CD4-positive, CD25-positive, alpha-beta regulatory T cell (primary cell): ENCODE results near the gene CLIC4. TPM values are rescaled to one million over a fixed set of nuclear protein-coding genes. Genes with fewer than 3 reads are reported as not detected.
"Not testable (repeated sequence)": the region's sequence is repeated elsewhere in the genome, so short reads cannot be mapped to it uniquely, and the experiment has no call there.

ENCODE experiments used
- ATAC-seq, 2 donors: fragments of 150-1000 bp; cut with Tn5 transposase; one replicate each; pipeline ENCODE4 v1.10.0; 2021; ENCODE audit warnings: low read depth in 2 of 2, moderate number of reproducible peaks in 2 of 2, moderate library complexity in 1 of 2
- DNase-seq, 3 donors: peaks; one replicate each; pipeline versions ENCODE4 v3.0.0 to v3.0.0-alpha.2; 2012 to 2022; ENCODE audit warnings: mixed read lengths in 1 of 3
- H3K27ac ChIP-seq: one replicate; pipeline ENCODE4 v1.7.0; 2013; ENCODE audit warnings: mild to moderate bottlenecking, low read length; ENCODE audit not compliant: insufficient read depth, poor library complexity, severe bottlenecking
- H3K27me3 ChIP-seq: one replicate; pipeline ENCODE4 v1.7.0; 2013; ENCODE audit warnings: low read length; ENCODE audit not compliant: control insufficient read depth, insufficient read depth
- H3K36me3 ChIP-seq: one replicate; pipeline ENCODE4 v1.7.0; 2013; ENCODE audit warnings: mild to moderate bottlenecking, low read length, moderate library complexity; ENCODE audit not compliant: control insufficient read depth, insufficient read depth
- H3K4me1 ChIP-seq: 2 replicates; pipeline ENCODE4 v1.7.0; 2013; ENCODE audit warnings: mild to moderate bottlenecking, low read length; ENCODE audit not compliant: insufficient read depth, control insufficient read depth, poor library complexity, severe bottlenecking
- H3K4me3 ChIP-seq: one replicate; pipeline ENCODE4 v1.7.0; 2013; ENCODE audit warnings: low read depth, mild to moderate bottlenecking, low read length, moderate library complexity
- H3K9me3 ChIP-seq, 2 experiments: 1 replicate in 1 of 2; 2 replicates in 1 of 2; pipeline ENCODE4 v1.7.0; 2013; ENCODE audit warnings: low read length in 2 of 2, mild to moderate bottlenecking in 1 of 2, moderate library complexity in 1 of 2; ENCODE audit not compliant: control insufficient read depth in 2 of 2
- H3K27ac Mint-ChIP-seq, 3 donors: one replicate each; pipeline ENCODE4 v1.8.0; 2020 to 2022; ENCODE audit warnings: mild to moderate bottlenecking in 3 of 3, mixed read lengths in 3 of 3, moderate library complexity in 2 of 3
- H3K27me3 Mint-ChIP-seq: one replicate; pipeline ENCODE4 v1.8.0; 2022; ENCODE audit warnings: mild to moderate bottlenecking, mixed read lengths
- H3K36me3 Mint-ChIP-seq: one replicate; pipeline ENCODE4 v1.8.0; 2020; ENCODE audit warnings: mixed read lengths
- H3K4me1 Mint-ChIP-seq, 4 donors: one replicate each; pipeline ENCODE4 v1.8.0; 2020 to 2022; ENCODE audit warnings: mixed read lengths in 4 of 4, mild to moderate bottlenecking in 1 of 4
- H3K4me3 Mint-ChIP-seq, 4 donors: one replicate each; pipeline ENCODE4 v1.8.0; 2020 to 2022; ENCODE audit warnings: mild to moderate bottlenecking in 4 of 4, mixed read lengths in 4 of 4, moderate library complexity in 3 of 4
- H3K9me3 Mint-ChIP-seq, 7 donors: one replicate each; pipeline ENCODE4 v1.8.0; 2020 to 2022; ENCODE audit warnings: mixed read lengths in 7 of 7, mild to moderate bottlenecking in 3 of 7, moderate library complexity in 2 of 7
- polyA plus RNA-seq, 4 donors: library from polyadenylated mRNA; unstranded; fragments of 300-500 nt; fragmentation: Illumina TruSeq; gene quantifications; one replicate each; pipeline ENCODE4 v1.2.3, GENCODE V29; 2021
- total RNA-seq: library from RNA; stranded (reverse); gene quantifications from one replicate; pipeline ENCODE4 v1.2.3, GENCODE V29; 2022

CLIC4 gene
- 2.1 TPM for total RNA-seq
- polyA plus RNA-seq, result 1 to 10 TPM in 1 of 4 donors, under 1 TPM in 3; 0.08 to 2.1 (median 0.53) TPM

DNA sequence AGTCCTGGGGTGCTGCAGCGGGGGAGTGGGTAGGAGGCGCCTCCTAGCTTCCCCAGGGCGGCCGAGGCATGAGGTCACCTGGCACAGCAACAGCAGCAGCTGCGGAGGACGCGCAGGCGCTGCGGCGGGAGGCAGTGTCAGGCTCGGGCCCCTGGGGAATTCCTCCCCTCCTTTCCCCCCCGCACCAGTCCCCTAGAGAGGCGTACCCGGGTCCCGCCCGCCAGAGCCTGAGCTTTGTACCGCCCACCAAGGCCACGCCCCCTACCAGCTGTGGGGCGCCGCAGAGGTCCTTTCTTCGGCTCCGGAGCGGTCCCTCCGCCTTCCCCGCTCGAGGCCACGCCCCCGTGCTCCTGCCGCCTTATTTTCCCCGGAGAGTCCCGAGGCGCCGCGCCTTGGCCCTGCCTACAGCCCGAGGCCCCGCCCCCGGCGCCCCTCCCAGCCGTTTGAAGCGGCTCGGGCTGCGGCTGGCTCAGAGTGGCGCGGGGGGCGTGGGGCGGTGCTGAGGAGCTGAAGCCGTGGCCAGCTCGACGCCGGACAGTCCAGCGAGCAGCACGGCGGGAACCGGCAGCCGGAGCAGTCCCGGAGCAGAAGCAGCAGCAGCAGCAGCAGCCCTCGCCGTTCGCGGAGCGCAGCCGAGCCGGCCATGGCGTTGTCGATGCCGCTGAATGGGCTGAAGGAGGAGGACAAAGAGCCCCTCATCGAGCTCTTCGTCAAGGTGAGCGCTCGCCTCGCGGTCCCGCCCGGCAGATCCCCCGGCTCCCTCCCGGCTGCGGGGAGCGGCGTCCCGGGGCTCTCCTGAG is at the start of gene CLIC4:
TSS of gene CLIC4 (plus strand) at position 537 of the 800 bp plus-strand sequence. CDS start at position 644, 107 bp downstream.
- peaks cover 12 to 39% (median 21%) of the 10 kb centered on the region in 4 donors for H3K4me1 Mint-ChIP-seq
- H3K27me3 Mint-ChIP-seq, result peaks cover 47% of the 10 kb centered on the region
- H3K4me3 Mint-ChIP-seq, result peak within 1 kb of the TSS; percentile 86 to 95 (median 91)
- Histone ChIP-seq H3K27me3 (peaks cover 2% of the 10 kb centered on the region), H3K36me3 (no peaks in the 10 kb centered on the region), H3K4me3 (peak within 1 kb of the TSS; percentile 66), H3K27ac (peak within 1 kb of the TSS; percentile 41), H3K9me3 (no peaks in the 10 kb centered on the region), H3K4me1 (peaks cover 18% of the 10 kb centered on the region)
- DNase-seq (peak; percentile 94 to 98 (median 98)), ATAC-seq (peak; percentile 87 to 94)
- peak within 1 kb of the TSS in 2 of 3 donors; percentile 73 to 76 for H3K27ac Mint-ChIP-seq
- H3K36me3 Mint-ChIP-seq, result no peaks in the 10 kb centered on the region
- H3K9me3 Mint-ChIP-seq, result peaks cover 0 to 4% (median 0%) of the 10 kb centered on the region in 7 donors

DNA sequence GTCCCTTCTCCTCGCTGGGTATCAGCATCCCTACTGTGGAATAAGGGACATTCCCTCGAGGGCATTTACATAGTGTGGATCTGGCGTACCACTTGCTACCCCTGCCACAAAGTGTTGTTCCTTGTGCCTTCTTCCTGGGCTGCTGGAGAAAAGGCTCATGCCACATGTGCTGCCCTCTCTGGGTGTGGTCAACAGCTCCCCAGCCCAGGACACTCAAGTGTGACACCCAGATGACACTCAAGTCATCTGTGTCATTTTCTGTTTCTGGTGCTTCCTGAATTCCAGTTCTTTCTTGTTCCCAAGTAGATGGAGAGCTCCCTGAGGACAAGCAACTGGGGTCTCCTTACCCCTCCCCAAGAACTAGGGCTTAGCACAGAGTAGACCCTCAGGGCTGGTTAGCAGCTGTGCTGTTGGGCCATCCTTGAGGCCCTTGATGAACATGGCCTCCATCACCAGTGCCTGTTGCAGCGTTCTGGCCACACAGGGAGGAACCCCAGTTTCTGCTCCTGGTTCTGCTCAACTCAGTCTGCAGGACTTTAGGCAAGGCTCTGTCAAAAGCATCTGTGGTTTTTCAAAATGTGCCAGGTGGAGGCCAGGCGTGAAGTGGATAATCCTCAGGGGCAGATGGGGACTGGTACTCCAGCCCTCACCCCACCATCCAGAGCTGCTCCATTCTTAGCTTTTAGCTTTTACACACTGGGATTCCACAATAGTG is 49.0 kb upstream of the CLIC4 start:
- Mint-ChIP-seq H3K4me3 (no peak overlapping the region), H3K9me3 (no peaks in the 10 kb centered on the region), H3K4me1 (peaks cover 0 to 6% (median 1%) of the 10 kb centered on the region in 4 donors), H3K36me3 (no peaks in the 10 kb centered on the region), H3K27ac (no peak overlapping the region), H3K27me3 (peaks cover 7% of the 10 kb centered on the region)
- Histone ChIP-seq H3K4me1 (peaks cover 3% of the 10 kb centered on the region), H3K36me3 (no peaks in the 10 kb centered on the region), H3K27ac (no peak overlapping the region), H3K9me3 (no peaks in the 10 kb centered on the region), H3K27me3 (no peaks in the 10 kb centered on the region), H3K4me3 (no peak overlapping the region)
- DNase-seq (no peak), ATAC-seq (no peak)

- H3K9me3 Mint-ChIP-seq, result no peaks in the 10 kb centered on the region
- no peak overlapping the region for H3K27ac ChIP-seq
- no peaks in the 10 kb centered on the region for H3K27me3 ChIP-seq
- peaks cover 0 to 6% (median 1%) of the 10 kb centered on the region in 4 donors for H3K4me1 Mint-ChIP-seq
- H3K36me3 ChIP-seq, result no peaks in the 10 kb centered on the region
- H3K27me3 Mint-ChIP-seq, result peaks cover 6% of the 10 kb centered on the region
- no peak for ATAC-seq
- peaks cover 3% of the 10 kb centered on the region for H3K4me1 ChIP-seq
- no peaks in the 10 kb centered on the region for H3K9me3 ChIP-seq
- H3K36me3 Mint-ChIP-seq, result no peaks in the 10 kb centered on the region
- H3K4me3 Mint-ChIP-seq, result no peak overlapping the region
- no peak for DNase-seq
- no peak overlapping the region for H3K4me3 ChIP-seq
- peak overlapping the region in 1 of 3 donors; percentile 53 for H3K27ac Mint-ChIP-seq
Observed at GRCh38 chr1:24696756-24697330, 48.4 kb upstream of the CLIC4 start.

GRCh38 chr1:24697453-24698001 is 47.7 kb upstream of the CLIC4 start:
- not testable (repeated sequence) for H3K27me3 Mint-ChIP-seq

GRCh38 chr1:24698326-24698725 is 46.9 kb upstream of the CLIC4 start:
- DNase-seq, H3K27me3 Mint-ChIP-seq, H3K9me3 Mint-ChIP-seq: not testable (repeated sequence)

More at GRCh38 chr1:24697453-24698001, 47.7 kb upstream of the CLIC4 start:
- not testable (repeated sequence) for ATAC-seq, H3K36me3 Mint-ChIP-seq, H3K4me1 Mint-ChIP-seq, H3K9me3 Mint-ChIP-seq, DNase-seq, H3K36me3 ChIP-seq, H3K27me3 ChIP-seq, H3K27ac Mint-ChIP-seq, H3K27ac ChIP-seq, H3K4me1 ChIP-seq, H3K4me3 Mint-ChIP-seq, H3K4me3 ChIP-seq, H3K9me3 ChIP-seq

DNA sequence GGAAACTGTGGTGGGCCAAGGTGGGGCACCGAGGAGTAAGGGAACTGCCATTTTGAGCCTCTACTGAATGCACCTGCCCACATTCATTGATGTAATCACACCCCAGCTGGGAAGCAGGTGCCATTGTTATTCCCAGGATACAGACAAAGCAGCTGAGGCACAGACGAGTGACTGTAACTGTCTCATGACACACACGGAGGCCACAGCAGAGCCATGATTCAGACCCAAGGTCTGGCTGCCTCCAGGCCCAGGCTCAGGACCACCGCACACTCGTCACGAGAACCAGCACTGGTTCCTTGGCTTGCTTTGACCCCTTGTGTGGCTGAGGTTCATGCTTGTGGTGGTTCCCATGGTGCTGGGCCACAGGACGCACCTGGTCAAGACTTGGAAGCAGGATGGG is 45.6 kb upstream of the CLIC4 start:
- Histone ChIP-seq H3K27me3 (no peaks in the 10 kb centered on the region), H3K9me3 (no peaks in the 10 kb centered on the region), H3K4me1 (peaks cover 3% of the 10 kb centered on the region), H3K36me3 (no peaks in the 10 kb centered on the region), H3K27ac (no peak overlapping the region), H3K4me3 (no peak overlapping the region)
- ATAC-seq (no peak), DNase-seq (no peak)
- no peak overlapping the region for H3K4me3 Mint-ChIP-seq
- H3K9me3 Mint-ChIP-seq, result no peaks in the 10 kb centered on the region
- H3K27me3 Mint-ChIP-seq, result peaks cover 10% of the 10 kb centered on the region
- H3K36me3 Mint-ChIP-seq, result no peaks in the 10 kb centered on the region
- H3K27ac Mint-ChIP-seq, result no peak overlapping the region
- H3K4me1 Mint-ChIP-seq, result peaks cover 0 to 6% (median 0%) of the 10 kb centered on the region in 4 donors

More at GRCh38 chr1:24698326-24698725, 46.9 kb upstream of the CLIC4 start:
- H3K36me3 Mint-ChIP-seq, H3K36me3 ChIP-seq, H3K4me1 Mint-ChIP-seq, H3K4me1 ChIP-seq, H3K27ac Mint-ChIP-seq, H3K27me3 ChIP-seq, ATAC-seq, H3K4me3 Mint-ChIP-seq, H3K4me3 ChIP-seq, H3K27ac ChIP-seq, H3K9me3 ChIP-seq: not testable (repeated sequence)

DNA sequence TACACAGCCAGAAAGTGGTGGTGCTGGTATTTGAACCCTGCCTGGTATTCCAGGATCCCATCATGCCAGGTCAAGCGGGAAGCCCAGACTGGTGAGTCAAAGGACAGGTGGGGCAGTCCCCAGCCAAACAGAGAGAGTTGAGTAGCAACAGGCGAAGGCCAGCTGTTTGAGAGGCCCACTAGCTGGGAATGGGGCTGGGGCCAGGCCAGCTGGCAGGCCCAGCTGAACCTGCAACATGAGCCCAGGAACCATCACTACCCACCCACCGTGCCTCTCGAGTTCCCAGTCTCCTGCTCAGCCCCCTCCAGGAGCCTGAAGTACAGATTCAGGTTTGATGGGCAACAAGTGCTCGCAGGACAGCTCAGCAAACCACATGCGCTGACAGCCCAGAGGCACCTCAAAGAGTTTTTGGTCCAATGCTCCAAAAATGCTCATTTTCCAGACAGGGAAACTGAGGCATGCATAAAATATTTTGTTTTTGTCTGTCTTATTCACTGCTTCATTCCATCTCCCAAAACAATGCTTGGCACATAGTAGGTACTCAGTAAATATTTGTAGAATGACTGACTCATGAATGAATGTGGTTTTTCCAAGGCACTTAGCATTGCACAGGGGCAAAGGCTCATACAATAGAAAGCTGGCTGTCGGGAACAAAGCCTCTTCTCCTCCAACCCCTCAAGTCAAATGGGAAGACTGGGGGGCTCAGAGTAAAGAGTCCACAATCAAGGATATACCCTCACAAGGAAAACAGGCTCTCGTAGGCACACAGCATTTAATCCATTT is 42.5 kb upstream of the CLIC4 start:
- Mint-ChIP-seq H3K27ac (no peak overlapping the region), H3K27me3 (peaks cover 5% of the 10 kb centered on the region), H3K9me3 (no peaks in the 10 kb centered on the region), H3K36me3 (no peaks in the 10 kb centered on the region), H3K4me3 (no peak overlapping the region), H3K4me1 (peaks cover 0 to 5% (median under 1%) of the 10 kb centered on the region in 4 donors)
- DNase-seq, result no peak
- no peak overlapping the region for H3K27ac ChIP-seq
- no peaks in the 10 kb centered on the region for H3K9me3 ChIP-seq
- no peak overlapping the region for H3K4me3 ChIP-seq
- no peaks in the 10 kb centered on the region for H3K27me3 ChIP-seq
- H3K4me1 ChIP-seq, result no peaks in the 10 kb centered on the region
- no peak for ATAC-seq
- H3K36me3 ChIP-seq, result no peaks in the 10 kb centered on the region
